Lower leg skin (tissue), 3 donors: ENCODE measurements around the gene CHN2.

Experiments
- CTCF ChIP-seq, 3 donors: fragments of 450-650 bp; IDR thresholded peaks; one replicate each; pipeline ENCODE4 v1.5.1; 2016; ENCODE audit warnings: antibody characterized with exemption in 3 of 3, mild to moderate bottlenecking in 3 of 3, moderate library complexity in 2 of 3
- POLR2A ChIP-seq, 2 donors: fragments of 450-650 bp; IDR thresholded peaks; one replicate each; pipeline ENCODE4 v1.6.1; 2016 to 2017; ENCODE audit warnings: antibody characterized with exemption in 2 of 2, mild to moderate bottlenecking in 1 of 2, moderate library complexity in 1 of 2

DNA sequence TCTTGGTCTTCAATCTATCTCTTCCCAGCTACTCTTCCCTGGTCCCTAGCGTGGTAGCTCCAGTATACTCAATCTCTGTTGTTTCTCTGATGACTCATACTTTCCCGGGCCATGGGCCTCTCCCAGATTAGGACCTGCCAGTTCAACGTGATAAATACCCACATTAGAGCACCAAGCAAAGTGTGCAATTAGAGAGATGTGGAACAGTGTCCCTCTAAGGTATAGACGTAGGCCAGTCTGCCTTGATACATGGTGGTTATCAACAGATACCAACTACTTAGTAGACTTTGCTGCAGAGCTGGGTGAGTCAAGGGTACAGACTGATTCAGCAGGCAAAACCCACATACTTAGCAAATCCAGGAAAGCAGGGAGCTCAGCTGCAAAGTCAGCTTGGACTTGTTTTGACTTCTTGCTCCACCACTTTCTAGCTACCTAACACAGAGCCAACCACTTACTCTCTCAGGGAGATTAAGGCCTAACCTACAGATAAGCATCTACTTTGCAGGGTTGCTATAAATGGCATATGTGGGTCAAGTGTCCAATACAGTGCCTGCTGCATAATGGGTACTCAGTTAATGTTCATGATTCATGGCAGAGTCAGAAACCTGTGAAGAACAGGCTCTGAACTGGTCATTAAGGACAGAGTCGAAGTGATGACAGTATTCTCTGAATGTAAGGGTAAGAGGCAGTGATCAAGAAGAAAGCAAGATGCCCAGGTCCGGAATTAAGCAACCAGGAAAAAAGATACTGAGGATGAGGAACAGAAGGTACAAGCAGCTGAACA is 176.1 kb downstream of the CHN2 start:
- TF ChIP-seq CTCF (IDR thresholded peaks at IDR 0.05) (no peak), POLR2A (IDR thresholded peaks at IDR 0.05) (no peak)
